Smooth muscle cell of the brain vasculature (primary cell): ENCODE results near the gene UBXN7.
"Not testable (repeated sequence)": the region's sequence is repeated elsewhere in the genome, so short reads cannot be mapped to it uniquely, and the experiment has no call there.

Experiments used
- DNase-seq: peaks from one replicate; pipeline ENCODE4 v3.0.0-alpha.2; 2012; ENCODE audit warnings: low read depth, low spot score

UBXN7 gene

GRCh38 chr3:196419386-196419785, 12.8 kb downstream of the UBXN7 start:
- no peak for DNase-seq

- DNase-seq: no peak
Observed at GRCh38 chr3:196418601-196419000, 13.6 kb downstream of the UBXN7 start.

GRCh38 chr3:196414469-196414868, 17.8 kb downstream of the UBXN7 start:
- DNase-seq: no peak

GRCh38 chr3:196412704-196413103, 19.5 kb downstream of the UBXN7 start:
- no peak for DNase-seq

GRCh38 chr3:196409409-196409808, 22.8 kb downstream of the UBXN7 start:
- no peak for DNase-seq

GRCh38 chr3:196408565-196409300, 23.5 kb downstream of the UBXN7 start:
- no peak for DNase-seq

- DNase-seq: no peak
Observed at GRCh38 chr3:196406811-196407470, 25.3 kb downstream of the UBXN7 start.

- DNase-seq: no peak
Observed at GRCh38 chr3:196400331-196400730, 31.9 kb downstream of the UBXN7 start.

GRCh38 chr3:196399485-196399945, 32.7 kb downstream of the UBXN7 start:
- DNase-seq: no peak

- DNase-seq: no peak
Observed at GRCh38 chr3:196398782-196399181, 33.4 kb downstream of the UBXN7 start.

- no peak for DNase-seq
Observed at GRCh38 chr3:196397941-196398340, 34.3 kb downstream of the UBXN7 start.

GRCh38 chr3:196390116-196390515, 42.1 kb downstream of the UBXN7 start:
- no peak for DNase-seq

GRCh38 chr3:196388956-196389355, 43.3 kb downstream of the UBXN7 start:
- no peak for DNase-seq

GRCh38 chr3:196387941-196388340, 44.3 kb downstream of the UBXN7 start:
- DNase-seq: not testable (repeated sequence)

- not testable (repeated sequence) for DNase-seq
Observed at GRCh38 chr3:196386797-196387196, 45.4 kb downstream of the UBXN7 start.

- DNase-seq: not testable (repeated sequence)
Observed at GRCh38 chr3:196386034-196386433, 46.2 kb downstream of the UBXN7 start.

- not testable (repeated sequence) for DNase-seq
Observed at GRCh38 chr3:196385446-196385845, 46.8 kb downstream of the UBXN7 start.

- DNase-seq: no peak
Observed at GRCh38 chr3:196378146-196378841, 53.9 kb downstream of the UBXN7 start.

GRCh38 chr3:196377321-196377720, 54.9 kb downstream of the UBXN7 start:
- no peak for DNase-seq

- no peak for DNase-seq
Observed at GRCh38 chr3:196365736-196366135, 66.5 kb downstream of the UBXN7 start.

- DNase-seq: no peak
Observed at GRCh38 chr3:196360586-196360985, 71.6 kb downstream of the UBXN7 start.

- not testable (repeated sequence) for DNase-seq
Observed at GRCh38 chr3:196358540-196358939, 73.7 kb downstream of the UBXN7 start.
